Fibroblast of mammary gland (primary cell): ENCODE results near the gene NUP188.

Source experiments
- DNase-seq: peaks from one replicate; pipeline ENCODE4 v3.0.0-alpha.2; 2010; ENCODE audit warnings: low read depth
- H3K4me3 ChIP-seq: 2 replicates; pipeline ENCODE4 v1.5.1; 2011; ENCODE audit warnings: low read depth, mild to moderate bottlenecking, low read length, moderate library complexity; ENCODE audit not compliant: control insufficient read depth
- CTCF ChIP-seq: conservative IDR thresholded peaks from 2 replicates; pipeline ENCODE4 v1.5.1; 2011; ENCODE audit warnings: low read depth, low read length, inconsistent platforms; ENCODE audit not compliant: control insufficient read depth, insufficient read depth

Gene NUP188

GRCh38 chr9:128921881-128922763 lies 25.4 kb upstream of the NUP188 start:
- peak overlapping the region; percentile 36 for H3K4me3 ChIP-seq
- no peak for TF ChIP-seq CTCF
- peak; percentile 54 for DNase-seq

DNA sequence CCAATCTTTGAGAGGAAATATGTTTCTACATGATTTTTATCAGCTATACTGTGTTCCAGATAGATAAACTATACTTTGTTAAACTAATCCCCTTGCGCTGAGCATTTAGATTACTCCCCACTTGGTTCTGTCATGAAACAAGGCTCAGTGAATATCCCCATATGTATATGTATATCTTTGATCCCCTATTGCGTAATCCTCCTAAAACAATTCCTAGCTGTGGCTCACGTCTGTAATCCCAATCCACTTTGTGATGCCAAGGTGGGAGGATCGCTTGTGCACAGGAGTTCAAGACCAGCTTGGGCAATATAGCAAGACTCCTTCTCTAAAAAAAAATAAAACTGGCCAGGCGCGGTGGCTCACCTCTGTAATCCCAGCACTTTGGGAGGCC lies 24.0 kb upstream of the NUP188 start:
- no peak overlapping the region for H3K4me3 ChIP-seq
- no peak for DNase-seq
- TF ChIP-seq CTCF: no peak

- peak; percentile 48 for DNase-seq
- no peak overlapping the region for H3K4me3 ChIP-seq
- peak; percentile 85 for TF ChIP-seq CTCF
Observed at GRCh38 chr9:128927731-128928411, 19.6 kb upstream of the NUP188 start.

DNA sequence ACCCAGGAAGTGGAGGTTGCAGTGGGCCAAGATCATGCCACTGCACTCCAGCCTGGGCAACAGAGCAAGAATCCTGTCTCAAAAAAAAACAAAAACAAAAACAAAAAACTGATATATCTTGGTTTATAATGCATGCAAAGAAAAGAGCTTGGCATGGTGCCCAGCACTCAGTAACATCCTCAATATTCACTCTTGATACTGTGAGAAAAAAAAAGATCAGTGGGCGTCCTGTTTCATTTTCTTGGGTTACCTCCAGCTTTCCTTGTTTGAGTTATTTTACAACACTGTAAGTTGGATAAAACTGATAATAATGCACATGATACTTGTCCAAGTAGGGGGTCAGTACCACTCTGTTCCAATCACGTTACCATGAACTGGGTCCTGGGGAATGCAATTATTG lies 18.9 kb upstream of the NUP188 start:
- no peak for DNase-seq
- TF ChIP-seq CTCF: no peak

DNA sequence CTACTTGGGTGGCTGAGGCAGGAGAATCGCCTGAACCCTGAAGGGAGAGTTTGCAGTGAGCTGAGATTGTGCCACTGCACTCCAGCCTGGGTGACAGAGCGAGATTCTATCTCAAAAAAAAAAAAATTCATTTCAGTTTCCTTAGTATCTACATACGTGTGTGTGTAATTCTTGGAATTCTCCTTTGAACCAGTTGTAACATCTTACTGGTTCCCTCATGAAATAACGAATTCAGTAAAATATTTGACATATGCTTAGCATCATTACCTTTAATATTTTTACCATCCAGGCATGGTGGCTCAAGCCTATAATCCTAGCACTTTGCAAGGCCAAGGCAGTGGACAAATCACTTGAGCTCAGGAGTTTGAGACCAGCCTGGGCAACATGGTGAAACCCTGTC lies 17.9 kb upstream of the NUP188 start:
- DNase-seq: no peak
- no peak for TF ChIP-seq CTCF
- H3K4me3 ChIP-seq: no peak overlapping the region

More for the DNA sequence above, 18.9 kb upstream of the NUP188 start:
- H3K4me3 ChIP-seq: no peak overlapping the region

GRCh38 chr9:128933731-128934130 lies 13.8 kb upstream of the NUP188 start:
- H3K4me3 ChIP-seq: no peak overlapping the region
- no peak for DNase-seq
- no peak for TF ChIP-seq CTCF
